Hematopoietic multipotent progenitor cell treated with erythropoietin and hydrocortisone succinate and interleukin-3 and kit ligand, for 15 days (in vitro differentiated cells): ENCODE results near the gene MYCBP2.
"Not testable (repeated sequence)": the region's sequence is repeated elsewhere in the genome, so short reads cannot be mapped to it uniquely, and the experiment has no call there.

ENCODE experiments used
- DNase-seq: peaks from one replicate; pipeline ENCODE4 v3.0.0-alpha.2; 2015; ENCODE audit warnings: low spot score

MYCBP2 gene

DNA sequence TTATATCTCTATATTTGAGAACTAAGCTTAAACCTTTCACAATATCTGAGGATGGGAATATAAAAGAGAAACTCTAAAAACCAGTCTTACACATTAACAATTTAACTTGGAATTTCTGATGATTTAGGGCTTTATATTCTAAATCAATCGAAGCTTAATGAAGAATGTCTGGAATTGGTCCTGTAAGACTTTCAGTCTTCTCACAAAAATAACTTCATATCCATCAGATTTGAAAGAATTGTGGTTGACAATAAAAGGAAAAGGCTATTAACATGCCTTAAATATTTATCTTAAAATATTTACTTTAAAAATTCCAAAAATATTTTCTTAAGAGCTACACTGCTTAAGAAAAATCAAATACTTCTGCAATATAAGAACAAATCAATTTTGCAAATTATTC is 27.3 kb downstream of the MYCBP2 start:
- no peak for DNase-seq

DNA sequence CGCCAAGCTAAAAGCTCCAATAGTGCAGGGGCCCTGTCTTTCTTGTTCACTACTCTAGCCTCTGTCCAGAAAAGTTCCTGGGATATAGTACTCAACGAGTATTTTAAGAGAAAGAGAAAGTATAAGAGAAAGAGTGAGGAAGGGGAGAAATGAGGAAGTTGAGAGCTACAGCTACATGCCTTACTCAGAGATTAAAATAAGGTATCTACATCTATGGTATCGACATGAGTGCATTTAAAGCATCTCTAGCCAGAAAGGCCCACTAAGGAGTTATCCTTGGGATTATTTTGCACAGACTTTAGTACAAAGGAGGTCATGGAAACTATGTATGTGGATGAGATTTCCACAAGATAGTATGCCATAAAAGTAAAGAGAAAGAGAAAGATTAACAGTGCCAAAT is 28.5 kb downstream of the MYCBP2 start:
- no peak for DNase-seq

GRCh38 chr13:77291774-77292173 is 35.1 kb downstream of the MYCBP2 start:
- no peak for DNase-seq

GRCh38 chr13:77290342-77290741 is 36.6 kb downstream of the MYCBP2 start:
- DNase-seq = no peak

DNA sequence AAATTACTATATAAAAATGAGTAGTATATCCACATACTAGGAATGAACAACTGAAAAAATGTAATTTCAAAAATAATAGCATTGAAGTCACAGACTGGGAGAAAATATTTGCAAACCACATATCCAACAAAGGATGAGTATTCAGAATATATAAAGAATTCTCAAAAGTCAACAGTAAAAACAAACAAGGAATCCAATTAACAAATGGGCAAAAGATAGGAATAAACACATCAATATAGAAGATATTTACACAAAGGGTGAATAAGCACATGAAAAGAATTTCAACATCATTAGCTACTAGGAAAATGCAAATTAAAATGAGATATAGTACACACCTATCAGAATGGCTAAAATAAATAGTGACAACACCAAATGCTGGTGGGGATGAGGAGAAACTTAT is 37.0 kb downstream of the MYCBP2 start:
- DNase-seq = no peak

GRCh38 chr13:77285632-77286031 is 41.3 kb downstream of the MYCBP2 start:
- not testable (repeated sequence) for DNase-seq

GRCh38 chr13:77285098-77285497 is 41.8 kb downstream of the MYCBP2 start:
- no peak for DNase-seq

- no peak for DNase-seq
These were observed 52.8 kb downstream of the MYCBP2 start for GRCh38 chr13:77274126-77274525.

DNA sequence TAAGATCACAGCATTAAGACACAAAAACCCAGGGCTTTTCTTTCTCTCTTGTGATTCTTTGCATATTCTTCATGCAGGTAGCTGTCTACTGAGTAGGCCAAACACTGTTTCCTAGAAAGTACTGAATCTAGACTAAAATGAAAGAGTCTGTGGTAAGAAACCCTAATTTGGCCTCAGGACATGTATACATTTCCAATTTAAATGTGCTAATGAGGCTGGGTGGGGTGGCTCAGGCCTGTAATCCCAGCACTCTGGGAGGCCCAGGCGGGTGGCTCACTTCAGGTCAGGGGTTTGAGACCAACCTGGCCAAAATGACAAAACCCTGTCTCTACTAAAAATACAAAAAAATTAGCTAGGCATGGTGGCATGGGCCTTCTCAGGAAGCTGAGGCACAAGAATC is 57.8 kb downstream of the MYCBP2 start:
- no peak for DNase-seq

DNA sequence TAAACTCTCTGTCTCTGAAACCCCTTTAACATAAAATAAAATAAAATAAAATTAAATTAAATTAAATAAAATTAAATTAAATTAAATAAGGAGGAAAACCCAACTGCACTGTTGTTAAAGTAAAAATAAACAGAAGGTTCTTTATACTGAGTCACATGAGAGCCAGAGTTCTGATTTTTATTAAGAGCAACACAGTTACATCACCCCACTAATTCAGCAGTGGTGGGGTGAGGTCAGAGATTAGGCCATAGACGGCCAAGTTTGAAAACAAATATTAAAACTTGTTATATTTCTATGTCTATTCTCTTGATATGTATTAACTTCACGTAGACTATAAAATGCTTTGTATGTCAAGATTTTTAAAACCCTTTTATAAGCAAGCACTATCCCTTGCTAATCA is 59.5 kb downstream of the MYCBP2 start:
- DNase-seq = no peak

- DNase-seq = no peak
These were observed 61.6 kb downstream of the MYCBP2 start for GRCh38 chr13:77265336-77265735.

DNA sequence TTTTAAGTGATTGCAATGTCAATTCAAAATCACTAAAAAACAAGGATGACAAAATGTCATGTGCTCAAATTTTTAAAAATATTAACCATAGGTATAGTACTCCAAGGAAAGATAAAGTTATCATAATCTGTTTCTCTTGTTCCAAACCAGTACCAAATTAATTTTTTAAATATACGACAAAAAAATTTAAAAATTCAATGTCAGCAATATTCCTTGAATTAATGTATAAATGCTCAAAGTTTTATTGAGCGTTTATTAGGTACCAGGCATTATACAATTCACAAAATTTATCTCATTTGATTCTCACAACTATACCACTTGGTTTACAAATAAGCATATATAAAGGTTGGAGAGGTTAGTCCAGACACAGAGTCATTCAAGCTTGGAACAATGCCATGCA is 64.7 kb downstream of the MYCBP2 start:
- DNase-seq = no peak

DNA sequence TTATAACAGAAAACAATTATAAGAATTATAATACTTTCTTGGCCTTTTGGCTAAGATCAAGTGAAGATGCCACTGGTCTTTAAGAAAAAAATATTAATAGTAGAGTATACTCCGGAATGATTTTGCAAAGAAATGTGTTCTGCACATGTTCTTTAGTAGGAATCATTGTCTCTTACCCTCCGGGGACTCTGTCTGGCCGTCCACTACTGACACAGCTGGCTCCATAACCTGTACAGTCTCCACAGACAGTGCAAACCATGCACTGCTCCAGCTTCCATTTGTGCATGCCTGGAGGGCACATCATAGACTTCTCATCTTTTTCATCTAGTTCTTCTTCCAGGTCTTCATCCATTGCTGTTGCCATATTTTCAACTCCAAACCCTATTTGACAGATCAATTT is 75.9 kb downstream of the MYCBP2 start:
- no peak for DNase-seq

- not testable (repeated sequence) for DNase-seq
These were observed 81.7 kb downstream of the MYCBP2 start for GRCh38 chr13:77245224-77245623.

- DNase-seq = no peak
These were observed 87.6 kb downstream of the MYCBP2 start for GRCh38 chr13:77239312-77239711.

DNA sequence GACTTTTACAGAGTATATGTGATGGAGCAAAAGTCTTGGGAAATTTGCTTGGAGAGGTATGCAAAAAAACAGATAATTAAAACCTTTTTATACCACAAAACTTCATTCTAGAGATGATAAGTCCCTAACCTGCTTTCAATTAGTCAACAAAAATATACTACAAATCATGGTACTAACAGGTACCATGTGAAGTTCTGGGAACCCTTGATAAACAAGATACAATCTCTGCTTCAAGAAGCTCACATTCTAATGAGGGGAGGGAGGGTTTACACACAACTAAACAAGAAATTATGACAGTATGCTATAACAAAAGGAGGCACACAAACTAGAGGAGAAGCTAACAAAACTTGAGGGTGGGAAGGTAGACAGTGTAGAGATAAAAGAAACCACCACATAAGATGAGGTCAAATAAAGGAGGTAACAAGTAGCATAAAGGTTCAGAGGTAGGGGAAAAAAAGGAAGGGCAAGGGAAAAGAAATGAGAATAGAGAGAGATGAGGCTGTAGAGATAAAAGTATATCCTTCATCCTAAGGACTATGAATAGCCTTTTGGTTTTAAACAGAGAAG is 91.4 kb downstream of the MYCBP2 start:
- DNase-seq = no peak

DNA sequence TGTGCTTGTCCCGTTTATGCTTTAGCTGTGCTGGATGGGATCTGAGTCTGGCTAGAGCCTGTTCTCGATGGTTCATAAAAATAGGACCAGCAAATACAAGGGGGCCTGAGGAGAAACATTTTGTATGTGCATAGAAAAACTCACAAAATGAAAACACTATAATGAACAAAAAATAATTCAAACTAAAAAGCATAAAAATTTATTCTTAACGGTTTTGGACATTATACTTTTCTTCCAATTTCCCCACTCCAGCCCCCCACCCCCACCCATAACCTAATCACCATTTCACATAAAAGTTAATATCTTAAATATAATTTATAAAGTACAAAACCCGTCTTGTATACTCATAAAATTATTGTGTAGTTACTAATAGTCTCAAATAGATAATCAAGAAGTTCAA is 93.7 kb downstream of the MYCBP2 start:
- DNase-seq = no peak

DNA sequence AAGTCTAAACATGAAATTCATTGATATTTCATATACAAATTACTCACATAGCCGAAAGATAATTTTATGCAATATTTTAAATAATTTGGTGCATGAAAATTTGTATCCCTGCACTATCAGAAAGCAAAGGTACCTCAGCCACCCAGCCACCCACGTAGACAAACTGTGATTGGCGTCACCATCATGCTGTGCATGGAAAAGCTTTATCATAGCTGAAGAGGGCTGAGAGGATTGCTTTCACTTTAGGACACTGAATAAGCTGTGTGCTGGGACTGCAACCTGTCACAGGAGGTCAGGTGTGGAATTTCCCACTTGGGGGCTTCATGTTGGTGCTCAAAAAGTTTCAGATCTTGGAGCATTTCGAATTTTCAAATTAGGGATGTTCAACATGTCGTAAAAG is 96.3 kb downstream of the MYCBP2 start:
- DNase-seq = no peak

DNA sequence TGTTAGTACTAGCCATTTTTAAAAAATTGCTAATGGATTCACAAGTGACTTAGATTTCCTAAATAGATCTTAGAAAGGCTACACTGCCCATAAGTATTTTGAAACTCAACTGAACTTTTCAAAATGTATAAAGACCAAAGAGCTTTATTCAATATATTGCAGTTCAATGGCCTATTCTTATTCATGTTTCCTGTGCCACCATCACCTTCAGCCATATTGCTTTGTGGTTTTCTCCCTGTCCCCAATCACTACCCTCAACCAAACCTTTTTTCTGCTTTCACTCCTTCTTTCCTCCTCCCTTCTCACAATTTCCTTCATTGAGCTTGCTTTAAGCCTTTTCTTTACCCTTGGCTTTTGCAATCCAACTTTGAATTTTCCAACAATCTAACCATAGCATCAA is 100.9 kb downstream of the MYCBP2 start:
- DNase-seq = no peak

DNA sequence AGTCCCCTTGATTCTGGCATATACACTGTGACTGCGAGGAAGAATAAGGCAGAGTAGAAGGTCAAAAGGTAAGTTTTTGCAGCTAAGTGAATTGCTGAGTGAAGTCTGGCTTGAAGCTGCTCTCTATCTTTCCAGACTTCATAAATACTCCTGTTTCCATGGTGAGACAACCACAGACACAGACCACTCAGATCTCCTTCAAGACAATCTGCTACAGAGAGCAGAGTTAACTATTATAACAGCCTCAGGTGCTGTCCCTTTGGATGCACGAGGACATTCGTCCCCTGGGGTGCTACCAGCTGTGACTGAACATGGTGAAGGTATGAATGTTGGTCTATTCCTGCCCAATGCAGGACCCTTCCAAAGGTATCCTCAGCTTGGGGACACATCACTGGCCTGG is 104.0 kb downstream of the MYCBP2 start:
- no peak for DNase-seq

GRCh38 chr13:77222000-77222690 is 104.7 kb downstream of the MYCBP2 start:
- DNase-seq = no peak

GRCh38 chr13:77219401-77219800 is 107.5 kb downstream of the MYCBP2 start:
- no peak for DNase-seq

DNA sequence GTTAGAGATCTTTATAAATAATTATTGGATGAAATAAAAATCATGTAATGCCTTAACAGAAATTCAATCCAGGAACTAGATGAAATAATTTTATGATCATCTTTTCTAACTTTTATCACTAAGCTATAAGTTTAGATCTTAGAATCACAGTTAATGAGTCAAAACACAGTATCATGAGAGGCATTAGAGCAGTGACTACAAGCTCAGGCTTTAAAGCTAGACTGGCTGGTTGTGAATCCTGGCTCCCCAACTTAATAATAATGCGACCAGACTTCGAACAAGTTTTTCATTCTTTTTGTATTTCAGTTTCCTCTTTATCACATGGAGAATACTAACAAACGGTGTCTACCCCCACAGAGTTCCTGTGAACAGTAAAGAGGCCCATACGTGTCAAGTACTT is 108.6 kb downstream of the MYCBP2 start:
- no peak for DNase-seq

GRCh38 chr13:77215543-77215942 is 111.4 kb downstream of the MYCBP2 start:
- DNase-seq = no peak
